ENCODE measurements around the gene FREY1.
A peak's percentile ranks its signal among the peaks of the same experiment; 100 is the strongest.
"Not testable (repeated sequence)": the region's sequence is repeated elsewhere in the genome, so short reads cannot be mapped to it uniquely, and the experiment has no call there.

The FREY1 gene

DNA sequence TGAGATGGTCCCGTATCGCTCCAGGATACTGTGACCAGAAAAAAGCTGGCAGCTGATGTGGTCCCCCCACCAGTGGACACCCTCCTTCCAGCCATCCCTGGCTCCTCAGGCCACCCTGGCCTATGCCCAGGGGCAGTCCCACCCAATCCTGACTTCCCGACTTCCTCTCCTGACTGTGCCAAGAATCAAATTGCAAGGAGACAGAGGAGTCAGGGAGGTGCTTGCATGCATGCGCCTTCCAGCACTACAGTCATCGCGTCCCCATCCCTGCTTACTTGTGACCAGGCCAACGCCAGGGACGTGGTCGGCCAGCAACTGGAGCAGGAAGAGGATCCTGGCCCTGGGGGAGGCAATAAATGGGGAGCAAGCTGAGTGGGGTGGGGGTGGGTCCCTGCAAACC, 3.6 kb upstream of the FREY1 start:
- Histone ChIP-seq H3K9ac (ENCODE audit: low read length) (no peak overlapping the region), H3K9me3 (ENCODE audit: control insufficient read depth, insufficient read depth, low read depth, low read length) (no peaks in the 10 kb centered on the region), H3K27me3 (ENCODE audit: control insufficient read depth, insufficient read depth, low read length) (no peaks in the 10 kb centered on the region), H3K36me3 (ENCODE audit: control insufficient read depth, insufficient read depth, low read length) (peaks cover 50% of the 10 kb centered on the region), H3K4me3 (ENCODE audit: low read depth, low read length) (no peak overlapping the region), H3K4me1 (ENCODE audit: control insufficient read depth, insufficient read depth, low read length) (no peaks in the 10 kb centered on the region), H3K27ac (ENCODE audit: low read depth, low read length) (no peak overlapping the region)

DNA sequence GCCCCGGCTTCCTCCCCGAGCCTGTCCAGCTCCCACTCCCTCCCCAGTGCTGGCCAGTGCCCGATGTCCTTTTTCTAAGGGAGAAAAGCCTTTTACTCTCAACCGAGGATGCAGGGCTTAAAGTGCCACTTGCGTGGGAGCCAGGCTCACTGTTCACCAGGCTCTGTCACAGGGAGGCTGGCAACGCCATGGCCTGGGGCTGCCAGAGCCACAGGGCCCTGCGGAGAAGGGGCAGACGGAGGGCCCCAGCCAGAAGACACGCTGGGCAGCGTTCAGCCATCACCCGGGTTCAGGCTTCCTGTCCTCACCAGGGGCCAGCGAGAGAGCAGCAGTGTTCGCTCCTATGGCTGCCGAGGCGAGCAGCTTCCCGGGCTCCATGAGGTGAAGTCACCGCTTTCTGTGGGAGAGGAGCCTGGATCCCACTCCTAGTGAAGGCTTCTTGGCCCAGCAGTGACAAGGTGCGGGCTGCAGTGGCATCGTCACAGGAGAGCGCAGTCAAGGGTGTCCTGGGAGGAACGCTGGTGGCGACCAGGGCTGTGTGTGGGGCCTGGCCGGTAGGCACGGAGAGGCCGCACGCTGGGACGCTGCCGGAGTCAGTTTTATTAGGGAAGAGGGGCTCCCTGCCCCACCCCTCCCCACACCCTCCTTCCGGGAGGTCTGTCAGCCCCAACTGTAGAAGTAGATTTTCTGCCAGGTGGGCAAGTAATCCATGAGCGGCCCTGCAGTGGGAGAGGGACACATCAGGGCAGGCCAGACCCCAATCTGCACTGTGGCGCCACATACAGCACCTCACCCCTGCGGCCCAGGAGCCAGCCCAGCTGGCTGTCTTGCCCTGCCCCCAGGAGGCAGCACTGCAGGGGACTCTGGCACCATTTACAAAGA, 2.8 kb upstream of the FREY1 start:
- H3K36me3 ChIP-seq (ENCODE audit: control insufficient read depth, insufficient read depth, low read length) = peaks cover 48% of the 10 kb centered on the region
- no peaks in the 10 kb centered on the region for H3K4me1 ChIP-seq (ENCODE audit: control insufficient read depth, insufficient read depth, low read length)
- H3K4me3 ChIP-seq (ENCODE audit: low read depth, low read length) = no peak overlapping the region
- H3K27ac ChIP-seq (ENCODE audit: low read depth, low read length) = no peak overlapping the region
- H3K27me3 ChIP-seq (ENCODE audit: control insufficient read depth, insufficient read depth, low read length) = no peaks in the 10 kb centered on the region
- no peaks in the 10 kb centered on the region for H3K9me3 ChIP-seq (ENCODE audit: control insufficient read depth, insufficient read depth, low read depth, low read length)
- no peak overlapping the region for H3K9ac ChIP-seq (ENCODE audit: low read length)

DNA sequence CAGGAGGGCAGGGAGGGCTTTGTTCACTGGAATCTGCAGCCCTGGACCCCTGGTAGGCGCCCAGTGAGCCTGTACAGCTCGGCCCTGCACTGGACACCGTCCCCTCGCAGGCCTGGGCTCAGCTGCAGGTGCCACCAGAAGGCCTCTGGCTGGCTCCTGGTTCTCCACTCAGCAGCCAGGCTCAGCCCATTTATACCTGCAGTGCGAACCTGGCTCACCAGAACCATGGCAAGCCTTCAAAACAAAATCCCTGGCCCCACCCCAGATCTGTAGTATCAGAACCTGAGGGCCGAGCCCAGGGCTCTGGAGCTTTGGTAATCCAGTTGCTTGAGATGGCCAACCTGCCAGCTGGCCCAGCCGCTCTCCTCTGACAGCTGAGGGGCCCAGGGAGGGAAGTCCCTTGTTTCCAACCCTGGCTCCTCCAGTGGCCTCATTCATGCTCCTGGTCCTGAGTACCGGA, 870 bp upstream of the FREY1 start:
- H3K27me3 ChIP-seq (ENCODE audit: control insufficient read depth, insufficient read depth, low read length) = no peaks in the 10 kb centered on the region
- H3K27ac ChIP-seq (ENCODE audit: low read depth, low read length) = no peak overlapping the region
- H3K4me3 ChIP-seq (ENCODE audit: low read depth, low read length) = no peak overlapping the region
- H3K36me3 ChIP-seq (ENCODE audit: control insufficient read depth, insufficient read depth, low read length) = peaks cover 46% of the 10 kb centered on the region
- H3K9ac ChIP-seq (ENCODE audit: low read length) = no peak overlapping the region
- H3K4me1 ChIP-seq (ENCODE audit: control insufficient read depth, insufficient read depth, low read length) = no peaks in the 10 kb centered on the region
- no peaks in the 10 kb centered on the region for H3K9me3 ChIP-seq (ENCODE audit: control insufficient read depth, insufficient read depth, low read depth, low read length)

DNA sequence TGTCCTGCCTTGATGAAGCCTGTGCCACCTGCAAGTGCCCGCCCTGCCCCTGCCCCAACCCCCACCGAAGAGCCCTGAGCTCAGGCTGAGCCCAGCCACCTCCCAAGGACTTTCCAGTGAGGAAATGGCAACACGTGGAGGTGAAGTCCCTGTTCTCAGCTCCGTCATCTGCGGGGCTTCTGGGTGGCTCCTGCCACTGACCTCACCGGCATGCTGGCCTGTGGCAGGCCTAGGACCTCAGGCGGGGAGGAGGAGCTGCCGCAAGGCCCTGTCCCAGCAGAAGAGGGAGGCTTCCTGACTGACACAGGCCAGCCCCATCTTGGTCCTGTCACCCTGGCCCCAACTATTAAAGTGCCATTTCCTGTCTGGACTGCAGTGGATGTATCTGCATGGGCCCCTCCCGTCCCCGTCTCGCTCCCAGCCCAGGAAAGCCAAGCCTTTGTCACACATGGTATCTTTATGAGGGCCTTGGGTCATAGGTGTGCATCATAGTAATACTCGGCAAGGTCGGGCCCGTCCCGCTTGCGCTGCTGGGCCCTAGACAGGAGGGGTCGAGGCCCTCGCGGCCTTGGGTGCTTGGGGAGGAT, 882 bp downstream of the FREY1 start:
- H3K36me3 ChIP-seq (ENCODE audit: control insufficient read depth, insufficient read depth, low read length) = peaks cover 47% of the 10 kb centered on the region
- H3K27ac ChIP-seq (ENCODE audit: low read depth, low read length) = no peak overlapping the region
- no peak overlapping the region for H3K4me3 ChIP-seq (ENCODE audit: low read depth, low read length)
- no peaks in the 10 kb centered on the region for H3K9me3 ChIP-seq (ENCODE audit: control insufficient read depth, insufficient read depth, low read depth, low read length)
- H3K4me1 ChIP-seq (ENCODE audit: control insufficient read depth, insufficient read depth, low read length) = no peaks in the 10 kb centered on the region
- H3K27me3 ChIP-seq (ENCODE audit: control insufficient read depth, insufficient read depth, low read length) = peaks cover 7% of the 10 kb centered on the region; the same call in 1 of the 2 replicates
- H3K9ac ChIP-seq (ENCODE audit: low read length) = no peak overlapping the region

DNA sequence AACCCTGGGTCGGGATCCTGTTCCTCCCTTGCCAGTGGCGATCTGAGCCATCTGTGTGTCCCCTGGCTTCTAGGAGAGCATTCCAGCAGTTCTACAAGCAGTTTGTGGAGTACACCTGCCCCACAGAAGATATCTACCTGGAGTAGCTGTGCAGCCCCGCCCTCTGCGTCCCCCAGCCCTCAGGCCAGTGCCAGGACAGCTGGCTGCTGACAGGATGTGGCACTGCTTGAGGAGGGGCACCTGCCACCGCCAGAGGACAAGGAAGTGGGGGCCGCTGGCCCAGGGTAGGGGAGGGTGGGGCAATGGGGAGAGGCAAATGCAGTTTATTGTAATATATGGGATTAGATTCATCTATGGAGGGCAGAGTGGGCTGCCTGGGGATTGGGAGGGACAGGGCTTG, 1.5 kb downstream of the FREY1 start:
- H3K4me3 ChIP-seq (ENCODE audit: low read depth, low read length); H3K9ac ChIP-seq (ENCODE audit: low read length); H3K4me1 ChIP-seq (ENCODE audit: control insufficient read depth, insufficient read depth, low read length); H3K27ac ChIP-seq (ENCODE audit: low read depth, low read length); H3K9me3 ChIP-seq (ENCODE audit: control insufficient read depth, insufficient read depth, low read depth, low read length): not testable (repeated sequence)
- Histone ChIP-seq H3K27me3 (ENCODE audit: control insufficient read depth, insufficient read depth, low read length) (peaks cover 13% of the 10 kb centered on the region), H3K36me3 (ENCODE audit: control insufficient read depth, insufficient read depth, low read length) (peaks cover 41% of the 10 kb centered on the region)

DNA sequence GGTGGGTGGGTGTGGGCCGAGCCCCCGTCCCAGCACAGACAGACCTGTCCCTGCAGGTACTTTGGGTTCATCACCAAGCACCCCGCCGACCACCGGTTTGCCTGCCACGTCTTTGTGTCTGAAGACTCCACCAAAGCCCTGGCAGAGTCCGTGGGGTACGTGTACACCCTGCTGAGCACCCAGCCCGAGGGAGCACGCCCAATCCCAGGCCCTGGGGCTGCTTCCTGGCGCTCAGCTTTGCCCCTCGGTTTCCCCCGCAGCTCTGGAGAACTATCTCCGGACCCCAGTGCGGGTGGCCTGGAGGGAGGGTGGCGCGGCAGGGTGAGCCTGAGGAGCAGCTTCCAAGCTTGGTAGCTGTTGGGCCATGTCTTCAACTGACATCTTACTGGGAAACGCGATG, 2.0 kb downstream of the FREY1 start:
- H3K9me3 ChIP-seq (ENCODE audit: control insufficient read depth, insufficient read depth, low read depth, low read length) = no peaks in the 10 kb centered on the region
- H3K4me3 ChIP-seq (ENCODE audit: low read depth, low read length) = no peak overlapping the region
- H3K36me3 ChIP-seq (ENCODE audit: control insufficient read depth, insufficient read depth, low read length) = peaks cover 41% of the 10 kb centered on the region
- no peak overlapping the region for H3K27ac ChIP-seq (ENCODE audit: low read depth, low read length)
- H3K9ac ChIP-seq (ENCODE audit: low read length) = no peak overlapping the region
- H3K4me1 ChIP-seq (ENCODE audit: control insufficient read depth, insufficient read depth, low read length) = peaks cover 6% of the 10 kb centered on the region
- H3K27me3 ChIP-seq (ENCODE audit: control insufficient read depth, insufficient read depth, low read length) = peaks cover 16% of the 10 kb centered on the region

DNA sequence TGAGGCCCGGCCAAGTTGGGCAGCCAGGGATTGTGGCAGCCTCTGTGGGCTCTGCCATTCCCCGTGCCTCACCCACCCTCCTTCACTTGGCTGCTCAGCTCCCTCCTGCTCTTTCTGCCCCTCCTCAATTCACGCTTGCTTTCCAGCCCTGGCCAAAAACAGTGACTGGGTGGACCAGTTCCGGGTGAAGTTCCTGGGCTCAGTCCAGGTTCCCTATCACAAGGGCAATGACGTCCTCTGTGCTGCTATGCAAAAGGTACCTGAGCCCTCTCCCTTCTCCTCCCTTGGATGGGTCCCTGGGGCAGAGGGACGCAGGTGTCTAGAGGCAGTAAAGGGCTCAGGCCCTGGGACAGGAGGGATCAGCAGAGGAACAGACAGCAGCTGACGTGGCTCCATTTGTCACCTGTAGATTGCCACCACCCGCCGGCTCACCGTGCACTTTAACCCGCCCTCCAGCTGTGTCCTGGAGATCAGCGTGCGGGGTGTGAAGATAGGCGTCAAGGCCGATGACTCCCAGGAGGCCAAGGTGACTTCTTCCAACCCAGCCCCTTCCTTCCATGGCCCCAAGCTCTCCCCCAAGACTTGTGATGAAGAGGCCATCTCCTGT, 2.7 kb downstream of the FREY1 start:
- Histone ChIP-seq H3K9ac (ENCODE audit: low read length) (no peak overlapping the region), H3K9me3 (ENCODE audit: control insufficient read depth, insufficient read depth, low read depth, low read length) (no peaks in the 10 kb centered on the region), H3K4me1 (ENCODE audit: control insufficient read depth, insufficient read depth, low read length) (peaks cover 6% of the 10 kb centered on the region), H3K27me3 (ENCODE audit: control insufficient read depth, insufficient read depth, low read length) (peaks cover 16% of the 10 kb centered on the region), H3K4me3 (ENCODE audit: low read depth, low read length) (no peak overlapping the region), H3K36me3 (ENCODE audit: control insufficient read depth, insufficient read depth, low read length) (peaks cover 35% of the 10 kb centered on the region), H3K27ac (ENCODE audit: low read depth, low read length) (no peak overlapping the region)

DNA sequence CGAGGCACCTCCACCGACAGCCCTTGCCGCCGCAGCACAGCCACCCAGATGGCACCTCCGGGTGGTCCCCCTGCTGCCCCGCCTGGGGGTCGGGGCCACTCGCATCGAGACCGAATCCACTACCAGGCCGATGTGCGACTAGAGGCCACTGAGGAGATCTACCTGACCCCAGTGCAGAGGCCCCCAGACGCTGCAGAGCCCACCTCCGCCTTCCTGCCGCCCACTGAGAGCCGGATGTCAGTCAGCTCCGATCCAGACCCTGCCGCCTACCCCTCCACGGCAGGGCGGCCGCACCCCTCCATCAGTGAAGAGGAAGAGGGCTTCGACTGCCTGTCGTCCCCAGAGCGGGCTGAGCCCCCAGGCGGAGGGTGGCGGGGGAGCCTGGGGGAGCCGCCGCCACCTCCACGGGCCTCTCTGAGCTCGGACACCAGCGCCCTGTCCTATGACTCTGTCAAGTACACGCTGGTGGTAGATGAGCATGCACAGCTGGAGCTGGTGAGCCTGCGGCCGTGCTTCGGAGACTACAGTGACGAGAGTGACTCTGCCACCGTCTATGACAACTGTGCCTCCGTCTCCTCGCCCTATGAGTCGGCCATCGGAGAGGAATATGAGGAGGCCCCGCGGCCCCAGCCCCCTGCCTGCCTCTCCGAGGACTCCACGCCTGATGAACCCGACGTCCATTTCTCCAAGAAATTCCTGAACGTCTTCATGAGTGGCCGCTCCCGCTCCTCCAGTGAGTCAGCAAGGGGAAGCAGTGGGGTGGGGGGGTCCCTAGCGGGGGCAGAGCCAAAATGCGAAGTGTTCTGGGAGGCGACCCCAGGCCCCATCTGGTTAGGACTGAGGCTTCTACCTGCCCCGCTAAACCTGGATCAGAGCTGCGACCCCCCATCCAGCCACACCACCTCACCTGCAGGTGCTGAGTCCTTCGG, 4.4 kb downstream of the FREY1 start:
- Histone ChIP-seq H3K9ac (ENCODE audit: low read length) (no peak overlapping the region), H3K4me3 (ENCODE audit: low read depth, low read length) (no peak overlapping the region), H3K27me3 (ENCODE audit: control insufficient read depth, insufficient read depth, low read length) (peaks cover 19% of the 10 kb centered on the region), H3K36me3 (ENCODE audit: control insufficient read depth, insufficient read depth, low read length) (peaks cover 29% of the 10 kb centered on the region), H3K4me1 (ENCODE audit: control insufficient read depth, insufficient read depth, low read length) (peaks cover 14% of the 10 kb centered on the region), H3K27ac (ENCODE audit: low read depth, low read length) (no peak overlapping the region), H3K9me3 (ENCODE audit: control insufficient read depth, insufficient read depth, low read depth, low read length) (no peaks in the 10 kb centered on the region)

DNA sequence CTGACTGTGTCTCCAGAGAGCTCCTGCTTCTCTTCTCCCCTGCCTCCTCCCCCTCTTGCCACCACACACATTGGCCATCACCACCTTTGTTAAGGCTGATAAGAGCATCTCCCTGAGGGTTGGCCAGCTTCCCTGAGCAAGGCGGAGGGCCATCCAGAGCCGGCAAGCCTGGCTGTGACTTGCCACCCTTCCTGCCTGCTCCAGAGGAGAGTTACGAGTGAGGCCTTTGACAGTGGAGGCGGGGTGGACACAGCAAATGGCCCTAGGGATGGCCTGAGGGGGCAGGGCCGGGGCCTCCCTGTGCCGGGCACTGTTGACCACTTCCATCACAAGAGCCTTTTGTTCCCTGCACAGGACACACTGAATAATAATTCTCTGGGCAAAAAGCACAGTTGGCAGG, 5.4 kb downstream of the FREY1 start:
- H3K4me3 ChIP-seq (ENCODE audit: low read depth, low read length) = no peak overlapping the region
- H3K27me3 ChIP-seq (ENCODE audit: control insufficient read depth, insufficient read depth, low read length) = peaks cover 29% of the 10 kb centered on the region
- H3K9ac ChIP-seq (ENCODE audit: low read length) = no peak overlapping the region
- peaks cover 29% of the 10 kb centered on the region for H3K36me3 ChIP-seq (ENCODE audit: control insufficient read depth, insufficient read depth, low read length)
- H3K4me1 ChIP-seq (ENCODE audit: control insufficient read depth, insufficient read depth, low read length) = peaks cover 18% of the 10 kb centered on the region
- H3K27ac ChIP-seq (ENCODE audit: low read depth, low read length) = no peak overlapping the region
- H3K9me3 ChIP-seq (ENCODE audit: control insufficient read depth, insufficient read depth, low read depth, low read length) = no peaks in the 10 kb centered on the region

DNA sequence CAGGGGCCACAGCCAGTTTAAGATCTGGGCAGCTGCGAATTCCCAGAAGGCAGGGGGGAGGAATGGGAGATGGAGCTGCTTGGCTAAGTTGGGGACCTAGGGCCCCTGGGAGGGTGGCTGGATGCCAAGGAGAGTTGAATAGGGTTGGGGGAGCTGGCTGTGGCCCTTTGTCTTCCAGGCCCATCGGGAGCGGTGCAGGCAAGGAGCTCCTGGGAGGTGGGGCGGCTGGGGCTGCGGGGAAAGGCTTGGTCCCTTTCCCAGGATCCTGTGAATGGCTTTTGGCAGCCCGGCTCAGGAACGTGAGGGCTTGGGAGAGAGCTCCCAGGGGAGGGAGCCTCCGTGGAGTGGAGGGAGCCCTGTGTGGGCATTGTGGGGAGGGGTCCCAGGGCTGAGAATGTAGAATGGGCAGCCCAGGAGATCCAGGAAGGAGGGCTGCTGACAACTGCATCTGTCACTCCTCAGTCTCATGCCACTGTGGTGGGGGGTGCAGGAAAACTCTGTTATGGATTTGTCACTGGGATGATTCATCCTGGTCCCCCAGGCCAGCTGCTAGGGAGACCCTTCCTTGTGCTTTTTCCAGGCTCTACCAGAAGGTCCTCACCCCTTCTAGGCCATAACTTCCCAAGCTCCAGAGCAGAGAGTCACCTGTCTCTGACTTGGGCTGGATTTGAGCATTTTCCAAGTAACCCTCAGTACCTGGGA, 6.0 kb downstream of the FREY1 start:
- Histone ChIP-seq H3K36me3 (ENCODE audit: control insufficient read depth, insufficient read depth, low read length) (peaks cover 29% of the 10 kb centered on the region), H3K27me3 (ENCODE audit: control insufficient read depth, insufficient read depth, low read length) (peaks cover 29% of the 10 kb centered on the region), H3K9me3 (ENCODE audit: control insufficient read depth, insufficient read depth, low read depth, low read length) (no peaks in the 10 kb centered on the region), H3K4me3 (ENCODE audit: low read depth, low read length) (peak overlapping the region; percentile 73), H3K4me1 (ENCODE audit: control insufficient read depth, insufficient read depth, low read length) (peaks cover 24% of the 10 kb centered on the region), H3K27ac (ENCODE audit: low read depth, low read length) (no peak overlapping the region), H3K9ac (ENCODE audit: low read length) (no peak overlapping the region)
